PC-9 (cell line): ENCODE data around the gene AQP1. TPM values are rescaled to one million over a fixed set of nuclear protein-coding genes. Genes with fewer than 3 reads are reported as not detected.

Experiments
- BruUV-seq: library from RNA; stranded (reverse); fragments of 400-500 nt; replicated peaks from 2 replicates; lab custom pipeline; 2021; lab: Mats Ljungman, UMichigan
- CTCF ChIA-PET: fragments of 300-600 bp; sonication (Branson Sonifier 250); formaldehyde crosslinking; loops from one replicate; lab custom pipeline; 2022; ENCODE audit warnings: antibody characterized with exemption; lab: Charles Lee
- POLR2A ChIA-PET: fragments of 300-600 bp; sonication (Branson Sonifier 250); formaldehyde crosslinking; loops from one replicate; lab custom pipeline; 2022; ENCODE audit warnings: antibody characterized with exemption; ENCODE audit not compliant: unreplicated experiment; lab: Charles Lee
- DNase-seq, 2 experiments: peaks; one replicate each; pipeline versions ENCODE4 v3.0.0 to v3.0.0-alpha.2; 2015 to 2022; ENCODE audit warnings: mixed read lengths in 1 of 2
- H2AFZ ChIP-seq: fragments of 200-600 bp; sonication (generic); 2 replicates; pipeline ENCODE4 v1.8.1; 2017; ENCODE audit warnings: antibody characterized with exemption
- H3F3A ChIP-seq: fragments of 200-600 bp; sonication (generic); 2 replicates; pipeline ENCODE4 v1.8.1; 2017; ENCODE audit warnings: antibody characterized with exemption, mild to moderate bottlenecking, low read depth; ENCODE audit not compliant: insufficient read depth
- H3K27ac ChIP-seq: fragments of 200-600 bp; sonication (generic); 2 replicates; pipeline ENCODE4 v1.6.1; 2016; ENCODE audit warnings: mixed run types
- H3K27me3 ChIP-seq: fragments of 200-600 bp; sonication (generic); 2 replicates; pipeline ENCODE4 v1.6.1; 2016; ENCODE audit warnings: low read depth, mixed run types; ENCODE audit not compliant: insufficient read depth
- H3K36me3 ChIP-seq: fragments of 200-600 bp; sonication (generic); 2 replicates; pipeline ENCODE4 v1.6.1; 2016; ENCODE audit warnings: low read depth, mixed run types
- H3K4me1 ChIP-seq: fragments of 200-600 bp; sonication (generic); replicated peaks from 2 replicates; pipeline ENCODE4 v1.6.1; 2016; ENCODE audit warnings: mixed run types; ENCODE audit not compliant: insufficient read depth
- H3K4me2 ChIP-seq: fragments of 200-600 bp; sonication (generic); 2 replicates; pipeline ENCODE4 v1.6.1; 2017; ENCODE audit warnings: mixed run types
- H3K4me3 ChIP-seq: fragments of 200-600 bp; sonication (generic); 2 replicates; pipeline ENCODE4 v1.6.1; 2016; ENCODE audit warnings: mixed run types
- H3K79me2 ChIP-seq: fragments of 200-600 bp; sonication (generic); 2 replicates; pipeline ENCODE4 v1.6.1; 2017; ENCODE audit warnings: low read depth, mixed run types
- H3K9me2 ChIP-seq: fragments of 200-600 bp; sonication (generic); 2 replicates; pipeline ENCODE4 v1.8.1; 2017; ENCODE audit warnings: mild to moderate bottlenecking; ENCODE audit not compliant: insufficient read depth
- H3K9me3 ChIP-seq: fragments of 200-600 bp; sonication (generic); 2 replicates; pipeline ENCODE4 v1.8.1; 2016; ENCODE audit warnings: low read depth; ENCODE audit not compliant: insufficient read depth
- H4K20me1 ChIP-seq: fragments of 200-600 bp; sonication (generic); 2 replicates; pipeline ENCODE4 v1.8.1; 2017; ENCODE audit not compliant: insufficient read depth
- EZH2 ChIP-seq: fragments of 200-600 bp; sonication (generic); IDR thresholded peaks from 2 replicates; pipeline ENCODE4 v1.8.0; 2017; ENCODE audit warnings: antibody characterized with exemption, low read depth
- intact Hi-C: fragments of 100-400 bp; cut with micrococcal nuclease; formaldehyde crosslinking; loops from one replicate; pipeline ENCODE4 v1.10.0; 2022; ENCODE audit not compliant: unreplicated experiment
- total RNA-seq: library from RNA; stranded (reverse); gene quantifications from 2 replicates; pipeline ENCODE4 v1.2.3, GENCODE V29; 2021
- TF ChIP-seq, protein P1 (sequence below): fragments of 200-600 bp; sonication (generic); conservative IDR thresholded peaks from 2 replicates; pipeline ENCODE4 v1.6.1; 2017; ENCODE audit warnings: mixed run types, antibody characterized with exemption, mild to moderate bottlenecking, moderate library complexity

The AQP1 gene
- total RNA-seq, 1 experiment from 2014 or later: 4.0 TPM

DNA sequence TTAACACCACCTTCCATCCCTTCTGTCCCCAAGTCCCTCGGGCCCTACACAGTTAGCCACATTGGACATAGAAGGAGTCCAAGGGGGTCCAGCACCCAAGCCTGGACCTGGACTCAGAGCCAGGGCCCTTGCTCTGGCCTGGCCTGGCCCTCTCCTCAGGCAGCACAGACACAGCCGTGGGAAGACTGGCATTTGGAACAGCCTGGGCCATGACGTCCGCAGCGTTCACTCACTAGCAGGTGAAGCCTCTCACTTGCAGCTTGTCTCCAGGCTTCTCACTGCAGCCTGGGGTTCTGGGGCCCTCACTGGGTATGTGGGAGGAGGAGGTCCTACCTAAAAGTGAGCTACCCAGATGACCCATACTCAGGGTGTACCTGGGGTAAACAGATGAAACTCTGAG, 33.7 kb upstream of the AQP1 start:
- no peaks in the 10 kb centered on the region for H3K27me3 ChIP-seq
- no peak overlapping the region for H3K27ac ChIP-seq
- intact Hi-C loops: no loop called here
- H3K36me3 ChIP-seq: no peaks in the 10 kb centered on the region
- H3K9me2 ChIP-seq: no peaks in the 10 kb centered on the region
- no peaks in the 10 kb centered on the region; the same call in 1 of the 2 replicates for H3F3A ChIP-seq
- no peaks in the 10 kb centered on the region for H3K9me3 ChIP-seq
- CTCF ChIA-PET: interaction anchor here (0.6 kb wide), 1 partner anchor 241 kb away, joined by 3 read pairs; no protein-coding TSS in a partner anchor
- no peak overlapping the region for H3K4me2 ChIP-seq
- H3K79me2 ChIP-seq: no peaks in the 10 kb centered on the region
- no peak overlapping the region for H3K4me3 ChIP-seq
- BruUV-seq: no TSS peak
- H4K20me1 ChIP-seq: no peaks in the 10 kb centered on the region
- H2AFZ ChIP-seq: no peak overlapping the region
- no peak for DNase-seq
- POLR2A ChIA-PET: no interaction called here
- TF ChIP-seq EZH2: no peak
- TF ChIP-seq, protein P1, sequence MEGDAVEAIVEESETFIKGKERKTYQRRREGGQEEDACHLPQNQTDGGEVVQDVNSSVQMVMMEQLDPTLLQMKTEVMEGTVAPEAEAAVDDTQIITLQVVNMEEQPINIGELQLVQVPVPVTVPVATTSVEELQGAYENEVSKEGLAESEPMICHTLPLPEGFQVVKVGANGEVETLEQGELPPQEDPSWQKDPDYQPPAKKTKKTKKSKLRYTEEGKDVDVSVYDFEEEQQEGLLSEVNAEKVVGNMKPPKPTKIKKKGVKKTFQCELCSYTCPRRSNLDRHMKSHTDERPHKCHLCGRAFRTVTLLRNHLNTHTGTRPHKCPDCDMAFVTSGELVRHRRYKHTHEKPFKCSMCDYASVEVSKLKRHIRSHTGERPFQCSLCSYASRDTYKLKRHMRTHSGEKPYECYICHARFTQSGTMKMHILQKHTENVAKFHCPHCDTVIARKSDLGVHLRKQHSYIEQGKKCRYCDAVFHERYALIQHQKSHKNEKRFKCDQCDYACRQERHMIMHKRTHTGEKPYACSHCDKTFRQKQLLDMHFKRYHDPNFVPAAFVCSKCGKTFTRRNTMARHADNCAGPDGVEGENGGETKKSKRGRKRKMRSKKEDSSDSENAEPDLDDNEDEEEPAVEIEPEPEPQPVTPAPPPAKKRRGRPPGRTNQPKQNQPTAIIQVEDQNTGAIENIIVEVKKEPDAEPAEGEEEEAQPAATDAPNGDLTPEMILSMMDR: no peak
- no peaks in the 10 kb centered on the region for H3K4me1 ChIP-seq

DNA sequence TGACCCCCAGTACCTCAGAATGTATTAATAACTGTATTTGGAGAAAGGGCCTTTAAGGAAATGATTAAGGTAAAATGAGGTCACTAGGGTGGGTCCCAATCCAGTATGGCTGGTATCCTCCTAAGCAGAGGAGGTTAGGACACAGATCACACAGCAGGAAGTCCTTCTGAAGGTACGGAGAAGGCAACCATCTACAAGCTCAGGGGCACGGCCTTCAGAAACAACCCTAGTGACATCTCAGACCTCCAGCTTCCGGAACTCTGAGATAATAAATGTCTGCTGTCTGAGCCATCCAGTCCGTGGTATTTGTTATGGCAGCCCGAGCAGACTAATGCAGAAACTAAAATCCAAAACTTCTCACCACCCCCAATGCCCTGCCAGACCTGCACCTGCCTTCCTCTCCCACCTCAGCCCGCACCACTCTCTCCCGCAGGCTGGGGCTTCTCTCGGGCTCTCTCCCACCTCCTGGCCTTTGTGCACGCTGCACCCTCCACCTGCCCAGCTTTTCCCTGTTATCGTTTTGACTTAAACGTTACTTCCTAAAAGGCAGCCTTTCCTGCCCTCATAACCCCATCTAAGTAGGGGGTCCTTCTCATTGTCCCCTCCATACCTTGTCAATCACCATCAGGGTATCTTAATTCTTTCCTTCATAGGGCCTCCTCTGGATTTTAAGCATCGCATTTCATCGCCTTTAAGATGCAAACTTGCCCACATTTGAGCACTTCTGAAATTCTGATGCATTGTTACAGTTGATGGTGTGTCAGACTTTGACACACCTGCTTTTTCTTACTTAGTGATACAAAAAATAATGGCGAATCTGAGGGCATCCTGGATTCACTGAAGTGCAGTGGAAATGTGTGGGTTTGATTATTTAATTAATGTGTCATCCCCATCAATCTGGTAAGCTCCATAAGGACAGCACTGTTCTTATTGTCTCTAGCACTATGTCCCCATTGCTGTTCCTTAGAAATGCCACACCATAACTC, 32.2 kb upstream of the AQP1 start:
- intact Hi-C loops: no loop called here
- TF ChIP-seq EZH2: no peak
- TF ChIP-seq, protein P1: no peak
- Histone ChIP-seq H3K36me3 (no peaks in the 10 kb centered on the region), H3K4me1 (no peaks in the 10 kb centered on the region), H3K9me3 (no peaks in the 10 kb centered on the region), H3K27me3 (no peaks in the 10 kb centered on the region), H3K9me2 (no peaks in the 10 kb centered on the region), H4K20me1 (no peaks in the 10 kb centered on the region), H3K4me2 (no peak overlapping the region), H3K4me3 (no peak overlapping the region), H3F3A (no peaks in the 10 kb centered on the region; the same call in 1 of the 2 replicates), H2AFZ (no peak overlapping the region), H3K27ac (no peak overlapping the region), H3K79me2 (no peaks in the 10 kb centered on the region)
- DNase-seq: no peak
- POLR2A ChIA-PET: no interaction called here
- no TSS peak for BruUV-seq
- CTCF ChIA-PET: no interaction called here

DNA sequence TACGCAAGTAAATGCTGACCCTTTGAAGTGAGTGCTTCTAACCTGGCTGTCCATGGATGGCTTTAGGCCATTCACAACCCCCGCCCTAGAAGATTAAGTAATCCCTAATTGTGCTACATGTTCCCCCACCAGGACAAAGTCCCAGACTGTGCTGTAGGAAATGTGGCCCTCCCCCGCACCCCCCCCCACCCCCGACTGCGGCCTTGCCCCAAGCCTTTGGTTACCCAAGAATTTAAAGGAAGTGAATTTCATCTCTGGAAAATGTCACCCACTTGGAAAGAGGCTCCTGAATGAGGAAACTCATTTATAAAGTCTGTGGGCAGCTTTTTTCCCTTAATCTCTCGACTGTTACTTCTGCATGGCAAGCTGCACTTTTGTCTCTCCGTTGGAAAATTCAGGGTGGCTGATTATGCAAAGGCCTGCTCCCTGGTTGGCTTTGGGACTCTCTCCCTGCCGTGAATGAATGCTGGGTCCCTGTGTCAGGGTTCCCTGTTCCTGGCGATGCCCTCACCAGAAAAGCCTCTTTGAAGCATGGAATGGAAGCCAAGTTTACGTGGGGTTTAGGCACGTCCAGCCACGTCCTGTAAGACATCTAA, 31.4 kb upstream of the AQP1 start:
- Histone ChIP-seq H3K4me1 (no peaks in the 10 kb centered on the region), H3K27ac (no peak overlapping the region), H3K4me3 (no peak overlapping the region), H3K9me3 (no peaks in the 10 kb centered on the region), H3K4me2 (no peak overlapping the region), H3K36me3 (no peaks in the 10 kb centered on the region), H3F3A (no peaks in the 10 kb centered on the region; the same call in 1 of the 2 replicates), H2AFZ (no peak overlapping the region), H4K20me1 (no peaks in the 10 kb centered on the region), H3K79me2 (no peaks in the 10 kb centered on the region), H3K9me2 (no peaks in the 10 kb centered on the region), H3K27me3 (no peaks in the 10 kb centered on the region)
- CTCF ChIA-PET: no interaction called here
- TF ChIP-seq, protein P1: no peak
- no peak for TF ChIP-seq EZH2
- no peak for DNase-seq
- BruUV-seq: no TSS peak
- intact Hi-C loops: no loop called here
- POLR2A ChIA-PET: no interaction called here
